RKO (cell line): ENCODE results near the gene ANKH.

Source experiments
- DNase-seq: peaks from one replicate; pipeline ENCODE4 v3.0.0-alpha.2; 2016; ENCODE audit warnings: low spot score

Gene ANKH

DNA sequence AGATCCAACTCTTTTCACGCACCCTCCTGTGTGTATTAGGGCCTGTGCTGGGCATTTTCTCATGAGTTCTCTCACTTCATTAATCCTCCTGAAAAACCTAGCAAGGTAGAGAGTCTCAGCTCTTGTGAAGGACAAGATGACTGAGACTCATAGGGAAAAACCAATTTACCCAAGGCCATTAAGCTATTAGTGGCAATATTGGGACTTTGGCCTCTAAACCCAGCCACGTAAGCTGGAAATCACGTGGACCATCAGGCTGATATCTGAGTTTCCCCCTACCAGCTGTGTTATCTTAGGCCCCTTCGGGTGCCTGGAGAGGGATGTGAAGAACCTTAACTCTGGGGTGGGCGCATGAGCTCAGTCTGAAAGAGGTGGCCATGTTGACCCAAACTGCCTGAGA is 80.7 kb downstream of the ANKH start:
- no peak for DNase-seq

DNA sequence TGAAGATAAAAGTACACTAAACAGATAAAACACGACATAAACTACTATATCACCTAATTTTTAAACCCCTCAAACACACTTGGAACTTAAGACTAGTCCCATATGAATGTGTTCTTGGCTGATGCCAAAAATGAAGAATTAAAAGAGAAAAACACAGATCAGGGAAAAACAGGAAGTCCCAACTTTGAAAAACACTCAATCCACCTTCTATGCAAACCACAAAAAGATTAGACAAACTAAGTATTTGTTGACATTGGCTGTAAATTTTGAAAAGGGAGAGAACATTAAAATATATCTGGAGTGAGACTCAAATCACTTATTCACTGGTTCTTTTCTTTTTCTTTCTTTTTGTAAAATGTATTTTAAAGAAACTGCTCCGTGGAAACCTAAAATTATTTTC is 81.4 kb downstream of the ANKH start:
- no peak for DNase-seq

DNA sequence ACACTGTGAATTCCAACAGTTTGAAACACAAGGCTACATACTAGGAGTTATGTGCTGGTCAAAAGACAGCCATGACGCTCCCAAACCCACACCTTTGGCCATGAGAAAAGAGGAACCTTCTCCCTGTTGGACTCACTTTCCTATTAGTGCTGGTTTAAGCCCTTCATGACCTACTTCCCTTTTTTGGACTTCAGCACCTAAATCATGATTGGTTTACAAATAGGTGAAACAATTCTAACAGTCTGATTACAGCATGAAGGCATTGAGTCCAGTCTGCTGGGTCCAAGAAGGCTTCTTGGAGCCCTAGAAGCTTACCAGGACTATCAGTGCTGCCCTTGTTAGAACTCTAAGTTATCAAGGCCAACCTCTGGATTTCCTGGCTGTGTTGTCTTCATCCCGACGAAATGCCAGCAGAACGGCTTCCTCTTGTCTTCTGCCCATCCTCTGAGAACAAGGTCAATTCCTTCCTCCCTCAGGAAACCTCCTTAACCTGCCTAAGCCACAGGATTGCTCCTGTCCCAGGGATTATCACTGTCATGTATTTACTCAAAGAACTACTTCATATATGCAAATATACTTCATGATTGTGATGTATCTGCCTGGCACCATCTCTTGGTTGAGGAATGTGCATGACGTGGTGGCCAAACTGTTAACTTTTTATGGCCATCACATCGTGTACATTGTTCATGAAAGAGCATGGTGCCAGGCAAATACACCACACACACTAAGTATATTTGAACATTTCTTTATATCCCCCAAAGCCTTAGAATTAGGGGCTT is 83.6 kb downstream of the ANKH start:
- no peak for DNase-seq

DNA sequence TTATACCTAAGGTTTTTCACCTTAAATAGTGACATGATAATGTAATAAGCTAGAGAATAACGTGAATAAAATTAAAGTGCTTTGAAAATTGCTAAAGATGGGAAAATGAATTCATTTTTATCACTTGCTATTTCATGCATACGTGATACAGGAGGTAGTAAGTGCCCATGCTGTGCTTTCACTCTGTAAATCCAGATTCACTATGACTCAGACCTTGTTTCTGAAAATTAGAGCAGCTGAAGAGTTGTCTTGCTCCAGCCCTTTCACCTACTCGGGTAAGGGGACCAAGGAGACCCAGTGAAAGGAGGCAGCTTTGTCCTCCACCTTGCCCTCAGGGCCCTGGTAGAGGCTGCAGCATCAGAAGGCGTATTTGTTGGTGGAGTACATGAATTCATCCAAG is 87.9 kb downstream of the ANKH start:
- no peak for DNase-seq

DNA sequence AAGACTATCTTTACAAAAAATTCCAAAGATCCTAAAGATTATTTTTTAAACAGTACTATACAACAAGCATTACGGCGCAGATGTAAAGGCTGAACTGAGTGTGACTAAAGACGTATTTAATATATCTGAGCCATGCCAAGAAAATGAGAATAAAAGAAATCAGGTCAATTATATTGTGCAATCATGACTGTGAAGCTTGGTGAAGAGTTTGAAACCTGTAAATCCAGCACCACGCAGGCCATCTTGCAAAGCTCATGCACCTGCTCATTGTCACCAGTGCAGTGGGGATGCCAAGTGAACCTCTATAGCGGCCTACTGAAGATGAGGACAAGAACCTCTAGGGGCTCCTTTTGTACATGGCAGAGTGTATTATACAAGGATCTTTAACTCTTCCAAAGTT is 89.0 kb downstream of the ANKH start:
- no peak for DNase-seq

DNA sequence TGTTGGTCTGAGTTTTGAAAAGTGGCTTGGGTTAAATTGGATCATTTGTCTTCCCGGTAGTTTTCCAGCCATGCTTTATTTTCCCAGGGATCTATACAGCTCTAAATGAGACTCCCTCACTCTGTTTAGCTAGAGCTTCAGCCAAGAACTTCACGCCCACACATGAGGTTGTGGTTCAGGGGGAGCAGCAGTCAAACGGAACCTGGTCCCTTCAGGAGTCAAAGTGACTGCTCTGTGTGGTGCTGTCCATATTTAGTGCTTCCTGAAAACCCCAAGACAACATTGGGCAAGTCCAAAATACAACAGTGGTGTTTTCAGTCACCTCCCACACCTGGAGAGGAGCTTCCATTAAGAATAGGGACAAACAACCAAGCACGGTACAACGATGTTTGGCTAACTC is 90.5 kb downstream of the ANKH start:
- no peak for DNase-seq

DNA sequence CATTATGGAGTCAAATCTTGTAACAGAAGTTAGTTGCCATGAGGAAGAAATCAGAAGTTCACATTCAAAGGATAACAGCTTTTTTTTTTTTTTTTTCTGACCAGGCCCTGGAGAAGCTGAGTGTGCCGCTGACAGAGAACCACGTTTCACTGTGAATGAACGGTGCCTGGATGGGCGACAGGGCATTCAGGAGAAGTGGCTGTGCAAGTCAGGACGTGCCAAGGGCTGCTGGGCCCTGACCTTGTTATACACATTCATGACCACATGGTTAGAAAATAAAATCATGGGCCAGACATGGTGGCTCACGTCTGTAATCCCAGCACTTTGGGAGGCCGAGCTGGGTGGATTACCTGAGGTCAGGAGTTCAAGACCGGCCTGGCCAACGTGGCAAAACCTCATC is 91.6 kb downstream of the ANKH start:
- DNase-seq = no peak

DNA sequence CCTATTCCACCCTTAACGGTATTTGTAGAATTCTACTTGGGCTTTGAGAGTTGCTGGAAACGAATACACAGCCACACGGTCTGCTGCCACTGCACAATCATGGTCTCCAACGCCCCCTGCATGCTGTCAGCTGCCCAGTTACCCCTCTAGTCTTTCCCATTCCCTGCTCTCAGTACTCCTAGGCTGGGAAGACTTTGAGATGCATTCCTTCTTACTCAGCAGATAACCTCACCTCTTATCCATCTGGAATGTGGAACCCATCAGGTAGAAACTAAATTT is 92.8 kb downstream of the ANKH start:
- no peak for DNase-seq

DNA sequence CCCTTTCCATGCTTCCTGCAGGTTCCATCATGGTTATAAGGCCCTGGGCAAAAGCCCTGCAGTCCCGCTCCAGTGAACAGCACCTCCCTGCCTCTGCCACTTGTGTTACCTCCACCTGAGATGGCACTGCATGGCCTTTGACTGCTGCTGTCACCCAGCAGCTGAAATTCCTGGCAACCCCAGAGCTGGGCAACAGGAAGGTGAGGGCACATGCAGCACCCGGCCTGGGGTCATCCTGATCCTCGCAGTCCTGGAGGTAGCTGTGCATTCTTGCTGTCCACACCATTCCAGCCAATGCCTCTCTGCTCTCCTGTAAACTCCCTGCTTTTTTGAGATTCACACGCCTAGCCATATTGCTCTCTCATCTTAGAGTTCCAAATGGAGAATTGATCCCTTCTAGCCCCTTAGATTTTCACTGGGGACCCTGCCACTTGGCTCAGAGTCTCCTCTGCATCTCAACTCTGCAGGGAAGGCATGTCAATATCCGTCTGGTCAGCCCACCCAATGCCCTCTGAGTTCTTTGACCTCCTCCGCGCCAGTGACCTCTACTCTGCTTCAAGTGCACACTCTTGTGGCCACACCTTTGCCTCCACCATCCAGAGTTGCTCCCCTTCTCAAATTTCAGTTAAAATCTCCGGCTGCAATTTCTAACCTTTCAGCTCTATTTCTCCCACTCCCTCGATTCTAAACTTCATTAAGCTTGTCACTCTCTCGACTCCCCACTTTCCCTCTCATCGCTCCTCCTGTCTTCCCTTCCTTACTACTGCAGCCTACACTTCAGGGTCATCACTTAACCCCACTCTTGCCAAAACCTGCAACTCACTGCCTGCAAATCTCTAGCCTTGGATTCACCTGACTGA is 93.4 kb downstream of the ANKH start:
- no peak for DNase-seq

DNA sequence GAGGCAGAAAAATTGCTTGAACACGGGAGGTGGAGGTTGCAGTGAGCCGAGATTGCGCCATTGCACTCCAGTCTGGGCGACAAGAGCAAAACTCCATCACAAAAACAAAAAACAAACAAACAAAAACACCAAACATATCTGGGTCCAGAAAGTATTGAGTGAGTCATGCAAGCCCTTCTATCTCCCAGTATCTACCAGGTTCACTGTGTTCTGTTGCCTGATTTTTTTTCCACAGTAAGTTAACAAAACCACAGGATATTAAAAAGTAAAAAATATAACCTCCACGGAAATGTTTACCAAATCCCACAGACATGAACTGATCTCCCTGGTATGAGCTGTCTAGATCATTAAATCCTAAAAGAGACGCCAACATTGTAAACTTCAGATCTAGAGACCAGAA is 94.4 kb downstream of the ANKH start:
- no peak for DNase-seq

DNA sequence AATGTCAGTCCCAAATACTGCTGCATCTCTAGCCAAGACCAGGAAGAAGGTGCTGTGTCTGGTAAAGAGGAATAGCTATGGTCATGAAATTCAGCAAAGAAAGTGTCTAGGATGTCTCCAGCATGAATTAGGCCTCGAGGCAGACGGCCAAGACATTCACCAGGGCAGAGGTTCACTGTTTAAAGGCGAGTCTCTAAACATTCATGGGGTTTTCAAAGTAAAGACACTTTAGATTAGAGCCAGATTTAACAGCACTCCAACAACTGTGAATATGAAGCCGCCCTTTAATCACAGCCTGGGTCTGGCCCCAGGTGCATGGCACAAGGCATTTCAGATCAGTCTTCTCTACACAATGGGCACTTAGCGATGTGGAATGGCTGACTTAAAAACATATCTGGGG is 95.0 kb downstream of the ANKH start:
- no peak for DNase-seq

DNA sequence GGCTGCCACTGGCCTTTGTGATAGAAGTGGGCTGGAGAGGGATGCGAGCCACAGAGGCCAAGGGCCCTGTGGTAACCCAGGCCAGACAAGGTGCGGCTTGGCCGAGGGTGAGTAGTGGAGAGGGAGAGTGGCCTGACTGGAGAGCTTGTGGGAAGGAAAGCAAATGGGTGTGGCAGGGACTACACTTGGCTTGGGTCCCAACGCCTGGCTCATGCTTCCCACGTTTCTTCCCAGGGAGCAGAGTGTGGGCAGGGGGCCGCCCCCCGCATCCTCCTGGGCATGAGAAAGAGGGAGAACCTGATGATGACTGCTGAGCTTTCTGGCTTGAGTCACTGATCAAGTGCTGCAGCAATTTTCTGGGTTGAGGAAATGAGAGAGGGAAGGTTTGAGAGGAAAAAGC is 95.7 kb downstream of the ANKH start:
- no peak for DNase-seq

DNA sequence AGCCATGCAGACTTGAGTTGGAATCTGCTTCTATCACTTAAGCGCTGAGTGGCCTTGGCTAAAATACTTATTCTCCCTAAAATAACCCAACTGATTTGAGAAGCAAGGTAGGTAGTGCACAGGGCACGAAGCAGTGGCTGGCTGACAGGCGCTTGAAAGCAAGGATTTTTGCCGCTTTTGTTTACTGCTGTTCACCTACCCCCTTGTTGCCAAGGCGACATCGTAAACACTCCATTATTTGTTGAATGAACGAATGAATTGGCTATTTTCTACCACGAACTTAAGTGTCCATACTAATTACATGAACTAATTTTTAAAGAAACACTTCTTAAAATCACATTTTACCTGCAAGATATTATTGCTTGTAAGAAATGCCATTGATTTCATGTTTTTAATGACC is 98.0 kb downstream of the ANKH start:
- DNase-seq = no peak

DNA sequence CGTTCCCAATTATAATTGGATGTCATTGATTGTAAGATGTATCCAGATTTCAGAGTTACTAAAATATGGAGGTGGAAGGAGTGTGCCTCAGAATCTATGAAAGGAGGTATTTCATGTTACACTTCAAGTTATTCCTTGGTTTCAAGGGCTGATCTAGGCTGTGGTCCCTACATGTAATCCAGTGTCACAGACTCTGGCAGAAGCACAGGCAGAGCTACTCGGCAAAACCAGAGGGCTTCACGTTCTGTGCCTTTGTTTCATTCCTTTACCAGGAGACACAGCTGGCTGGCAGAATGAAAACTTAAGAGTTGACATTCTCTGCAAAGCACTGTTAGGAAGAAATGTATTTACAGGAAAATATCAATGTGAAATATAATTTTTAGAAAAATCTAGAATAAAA is 99.6 kb downstream of the ANKH start:
- DNase-seq = no peak

DNA sequence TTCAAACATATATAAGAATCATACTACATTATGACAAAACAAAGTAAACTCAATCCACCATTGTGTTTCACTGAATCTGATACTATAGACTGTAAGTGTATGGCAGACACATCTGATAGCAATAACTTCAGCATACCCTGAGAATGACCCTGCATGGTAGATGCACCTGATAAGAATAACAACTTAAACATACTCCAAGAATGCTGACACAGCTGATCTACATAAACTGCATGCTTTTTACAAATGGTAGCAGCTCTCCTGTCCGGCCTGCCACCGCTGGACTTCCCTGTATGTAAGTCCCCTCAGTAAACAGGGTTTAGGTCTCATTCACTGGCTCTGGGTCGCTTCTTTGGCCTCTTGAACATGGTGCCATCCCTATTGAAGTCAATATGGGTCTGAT is 100.4 kb downstream of the ANKH start:
- DNase-seq = no peak

DNA sequence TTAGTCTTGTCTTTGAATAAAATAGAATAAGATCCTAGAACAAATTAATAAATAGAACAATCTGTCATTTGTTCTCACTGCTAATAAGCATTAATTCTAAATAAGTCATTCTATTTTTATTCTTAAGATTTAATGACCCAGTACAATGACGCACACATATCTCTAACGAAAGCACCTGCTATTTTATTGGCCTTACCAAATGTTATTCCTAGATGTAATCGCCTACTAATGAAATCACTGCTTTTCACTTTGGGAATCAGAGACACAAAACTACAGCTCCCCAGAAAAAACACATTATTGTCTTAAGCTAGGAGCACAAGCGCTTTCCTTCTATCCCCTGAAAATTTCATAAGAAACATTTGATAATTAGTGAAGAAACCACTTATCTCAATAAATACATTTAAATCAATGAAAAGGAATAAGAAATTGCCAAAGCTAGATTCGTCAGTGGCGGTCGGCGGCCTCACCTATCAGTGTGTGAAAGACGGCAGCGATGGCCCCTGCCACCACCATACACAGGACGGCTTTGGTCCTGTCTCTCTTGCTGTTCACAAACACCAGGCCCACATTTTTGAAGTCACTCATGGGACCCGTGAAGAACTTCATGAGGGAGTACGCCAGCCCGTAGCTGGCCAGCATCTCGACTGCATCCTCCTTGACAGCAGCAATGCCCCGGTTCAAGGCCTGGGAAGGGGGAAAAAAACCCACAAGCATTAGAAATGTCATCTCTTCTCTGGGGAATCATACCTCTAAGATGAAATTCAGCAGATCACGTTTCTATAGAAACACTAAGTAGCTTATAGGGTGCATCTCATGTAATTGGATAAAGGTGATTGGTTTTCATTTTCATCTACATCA is 102.8 kb downstream of the ANKH start:
- DNase-seq = no peak

DNA sequence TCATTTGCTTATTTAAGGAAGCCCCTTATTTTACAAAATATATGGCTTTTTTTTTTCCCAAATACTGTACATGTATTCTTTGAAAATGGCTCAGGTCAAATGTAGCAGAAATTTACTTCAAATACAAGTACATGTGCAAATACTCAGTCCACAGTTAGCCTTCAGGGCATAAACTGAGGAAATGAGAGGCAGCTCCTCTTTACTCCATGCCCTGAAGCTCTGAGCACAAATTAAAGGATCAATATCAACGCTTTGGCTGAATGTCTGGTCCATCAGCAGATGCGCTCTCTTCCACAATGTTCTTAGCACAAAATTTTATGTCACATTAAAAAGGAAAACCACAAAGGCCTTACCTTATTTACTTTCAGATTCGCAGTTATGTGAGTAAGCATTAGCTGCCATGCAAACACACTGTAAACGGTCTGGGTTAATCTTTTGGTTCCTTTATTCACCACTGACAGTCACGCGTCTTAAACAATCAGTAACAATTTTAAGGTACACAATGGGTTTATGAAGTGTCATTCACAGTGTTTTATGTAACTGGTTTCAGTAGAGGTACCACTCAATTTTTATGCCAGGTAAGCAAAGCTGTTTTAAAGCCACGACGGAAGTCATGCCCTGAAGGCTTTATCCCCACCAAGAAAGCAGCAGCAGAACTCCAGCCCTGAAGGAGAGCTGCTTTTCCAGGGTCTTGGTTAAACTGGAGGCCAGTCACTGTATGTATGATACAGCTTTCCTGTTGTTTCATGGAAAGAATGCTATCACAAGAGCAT is 103.7 kb downstream of the ANKH start:
- no peak for DNase-seq

DNA sequence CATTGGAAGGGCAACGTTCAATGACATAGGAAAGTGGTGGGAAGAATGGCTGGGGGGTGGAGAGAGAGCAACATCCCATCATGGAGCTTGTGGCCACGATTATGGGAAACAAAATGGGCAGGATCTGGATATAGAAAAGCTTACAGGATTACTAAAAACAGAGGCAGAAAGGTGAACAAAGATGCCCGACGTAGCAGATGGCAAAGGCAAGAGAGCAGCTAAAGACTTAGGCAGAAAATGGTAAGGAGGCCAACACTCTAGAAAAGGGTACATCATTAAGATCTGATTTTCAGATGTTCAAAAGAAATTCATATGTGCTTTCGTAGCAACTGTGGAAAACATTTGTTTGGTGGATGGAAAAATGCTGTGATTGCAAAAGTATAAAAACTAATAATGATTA is 104.5 kb downstream of the ANKH start:
- no peak for DNase-seq

DNA sequence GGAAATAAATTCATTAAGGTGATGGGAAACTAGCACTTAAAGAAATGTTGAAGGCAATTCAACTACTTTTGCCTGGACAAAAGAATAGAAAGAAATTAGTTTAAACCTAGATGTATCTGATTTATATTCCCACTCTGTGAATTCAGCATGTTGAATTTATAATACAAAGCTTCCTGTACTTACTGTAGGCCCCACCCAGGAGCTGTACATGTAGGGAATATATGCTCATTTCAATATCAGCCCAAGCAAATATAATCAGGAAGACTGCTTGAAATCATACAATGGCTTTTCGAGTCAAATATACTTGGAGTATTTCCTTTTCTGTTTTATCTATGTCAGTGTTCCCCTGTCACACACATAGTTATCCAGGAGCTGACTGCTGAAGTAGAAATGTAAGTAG is 105.0 kb downstream of the ANKH start:
- DNase-seq = no peak

DNA sequence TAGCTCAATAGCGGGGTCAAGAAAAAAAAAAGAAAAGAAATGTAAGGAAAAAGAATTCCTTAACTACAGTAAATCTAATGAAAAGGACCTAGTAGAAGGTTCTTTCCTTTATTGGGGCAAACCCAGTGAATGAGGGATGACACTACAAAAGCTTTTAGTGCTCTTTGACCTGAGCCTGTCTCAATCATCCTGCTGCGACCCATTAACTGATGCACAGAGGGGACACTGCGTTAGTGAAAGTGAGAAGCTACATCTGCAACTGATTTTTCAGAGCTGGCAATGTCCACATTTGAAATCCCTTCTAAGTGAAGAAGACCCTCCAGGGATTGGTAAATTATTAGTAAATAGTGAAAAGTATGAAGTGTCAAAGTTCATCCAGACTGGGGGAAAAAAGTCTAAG is 106.0 kb downstream of the ANKH start:
- no peak for DNase-seq

DNA sequence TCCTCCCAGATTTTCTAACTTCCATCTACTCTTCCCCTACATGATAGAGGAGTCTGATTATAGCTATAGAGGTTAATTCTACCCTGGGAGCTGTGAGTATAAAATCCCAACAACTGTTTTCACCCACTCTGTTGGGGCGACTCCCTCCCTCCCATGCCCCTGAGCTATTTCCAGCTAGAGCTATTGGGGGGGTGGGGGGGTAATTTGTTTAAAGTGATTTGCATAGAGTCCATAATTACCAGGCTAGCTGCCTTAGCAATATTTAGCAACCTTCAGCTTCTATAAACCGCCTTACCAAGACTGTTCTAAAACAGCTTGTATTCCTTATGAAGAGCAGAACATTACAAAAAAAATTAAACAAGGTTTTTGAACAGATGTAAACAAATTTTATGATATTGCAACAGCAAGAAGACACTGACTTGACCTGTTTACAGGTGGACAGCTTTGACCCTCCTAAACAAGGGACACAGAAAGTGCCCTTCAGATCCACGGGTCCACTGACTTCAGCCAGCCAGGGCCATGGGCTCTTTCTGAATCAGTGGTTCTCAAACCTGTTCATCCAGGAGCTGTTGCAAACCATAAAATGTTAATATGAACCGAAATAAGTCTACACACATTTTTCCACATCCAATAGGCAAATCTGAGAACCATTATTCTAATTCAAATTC is 108.9 kb downstream of the ANKH start:
- no peak for DNase-seq

DNA sequence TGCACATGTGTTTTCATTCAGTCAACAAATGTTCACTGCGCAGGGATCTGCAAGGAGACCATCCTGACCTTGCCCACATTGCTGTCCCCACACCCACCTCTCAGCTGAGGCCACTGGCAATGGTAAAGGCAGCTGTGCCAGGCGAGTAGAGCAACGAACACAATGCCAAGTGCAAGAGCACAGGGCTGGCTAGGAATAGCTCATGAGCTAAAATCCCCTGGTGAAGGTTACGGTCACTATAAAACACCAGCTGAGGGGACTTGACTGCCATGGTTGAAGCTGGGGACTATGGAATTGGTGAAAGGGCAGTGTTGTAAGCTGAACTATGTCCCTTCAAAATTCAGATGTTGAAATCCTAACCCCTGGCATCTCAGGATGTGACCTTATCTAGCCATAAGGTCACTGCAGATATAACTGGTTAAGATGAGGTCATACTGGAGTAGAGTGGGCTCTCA is 111.0 kb downstream of the ANKH start:
- no peak for DNase-seq
